ENCODE results near the gene LUC7L3. TPM values are rescaled to one million over a fixed set of nuclear protein-coding genes. Genes with fewer than 3 reads are reported as not detected.

LUC7L3 gene
- total RNA-seq, 1 experiment from 2014 or later, result 184 TPM

DNA sequence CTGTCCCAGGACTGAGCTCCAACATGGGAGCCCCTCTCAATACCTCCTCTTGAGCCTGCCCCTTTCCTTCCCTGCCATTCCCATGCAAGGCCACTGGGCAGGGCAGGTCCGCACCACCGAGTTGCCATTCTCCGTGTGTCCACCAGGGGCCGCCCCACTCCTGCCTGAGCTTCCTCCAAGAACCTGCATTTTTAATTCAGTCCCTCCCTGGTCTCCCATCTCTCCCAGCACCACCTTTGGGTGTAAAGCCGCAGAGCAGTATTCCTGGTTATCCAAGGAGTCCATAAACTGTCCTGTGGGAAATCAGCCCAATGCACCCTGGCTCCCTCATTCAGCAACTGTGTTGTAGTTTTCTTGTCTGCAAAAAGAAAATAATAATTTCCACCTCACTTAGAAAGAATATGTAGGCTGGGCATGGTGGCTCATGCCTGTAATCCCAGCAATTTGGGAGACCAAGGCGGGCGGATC is 63.8 kb downstream of the LUC7L3 start:
- Histone ChIP-seq H3K4me3 (replicated peaks in 1 of 2; ENCODE audit: low read depth in 1 of 2, low read length in 2 of 2) (no peak overlapping the region), H3K9me3 (ENCODE audit: control insufficient read depth in 1 of 2, insufficient read depth in 1 of 2, low read depth in 1 of 2, low read length in 2 of 2) (no peaks in the 10 kb centered on the region), H3K9me2 (ENCODE audit: insufficient read depth) (no peaks in the 10 kb centered on the region), H3K9ac (ENCODE audit: low read length) (no peak overlapping the region), H2AFZ (ENCODE audit: low read depth, low read length, poor library complexity, severe bottlenecking) (peak overlapping the region; percentile 59), H4K20me1 (ENCODE audit: insufficient read depth) (no peaks in the 10 kb centered on the region), H3K79me2 (ENCODE audit: insufficient read depth, low read length) (no peaks in the 10 kb centered on the region), H3K27me3 (ENCODE audit: insufficient read depth, low read length) (no peaks in the 10 kb centered on the region), H3K36me3 (ENCODE audit: control insufficient read depth in 1 of 2, insufficient read depth in 2 of 2, low read length in 2 of 2) (no peaks in the 10 kb centered on the region), H3K27ac (ENCODE audit: low read depth, low read length) (no peak overlapping the region), H3K4me1 (ENCODE audit: control insufficient read depth in 1 of 2, insufficient read depth in 2 of 2, low read length in 2 of 2) (peaks cover 0 to 9% of the 10 kb centered on the region in 2 experiments; a peak in 2 of 4 replicates), H3K4me2 (ENCODE audit: low read length) (peak overlapping the region; percentile 3)
- no peak for TF ChIP-seq ZFX (IDR thresholded peaks at IDR 0.05)
- TF ChIP-seq EGR1 (IDR thresholded peaks at IDR 0.05; ENCODE audit: low read depth), result no peak
- TF ChIP-seq ATF3 (IDR thresholded peaks at IDR 0.05), result no peak
- peak; percentile 98 to 100 (median 100) for TF ChIP-seq CTCF (IDR thresholded peaks at IDR 0.05 in 2 of 3, conservative IDR thresholded peaks at IDR 0.05 in 1 of 3; ENCODE audit: borderline replicate concordance in 1 of 3, insufficient read depth in 1 of 3, low read depth in 2 of 3, low read length in 2 of 3)
- no peak for TF ChIP-seq CBX3 (IDR thresholded peaks at IDR 0.05; ENCODE audit: low read depth)
- no peak for TF ChIP-seq SP1 (IDR thresholded peaks at IDR 0.05; ENCODE audit: low read depth)
- no peak for TF ChIP-seq POLR2A (IDR thresholded peaks at IDR 0.05; ENCODE audit: borderline replicate concordance, extremely low read depth, insufficient read depth, insufficient read length)
- TF ChIP-seq YY1 (IDR thresholded peaks at IDR 0.05; ENCODE audit: extremely low read depth, insufficient replicate concordance, low read depth, low read length), result peak; percentile 82
- no peak for TF ChIP-seq FOSL1 (IDR thresholded peaks at IDR 0.05; ENCODE audit: low read depth)
- TF ChIP-seq ELF1 (IDR thresholded peaks at IDR 0.05; ENCODE audit: borderline replicate concordance, low read depth), result no peak
- peak; percentile 100 for TF ChIP-seq RAD21 (IDR thresholded peaks at IDR 0.05; ENCODE audit: low read depth)
- peak; percentile 92 for DNase-seq (ENCODE audit: low read depth, low spot score)
- no TSS peak for BruUV-seq (replicated peaks)
- ChIA-PET RAD21 (ENCODE audit: low non-redundant PET in 1 of 2, low total read pairs in 2 of 2, uncharacterized antibody in 2 of 2, unreplicated experiment in 2 of 2) (interaction anchor here (0.6 to 2.8 kb wide), 11 partner anchors 10 to 370 kb away, joined by 3 to 19 read pairs (median 4); partner anchors contain the start of gene NME1 (in 1 of the 2)), POLR2A (interaction anchor here (0.6 to 2.8 kb wide), 8 partner anchors 59 to 338 kb away, joined by 3 to 12 read pairs (median 5); partner anchors contain the start of genes SPAG9 and TOB1), CTCF (interaction anchor here (0.5 to 5.6 kb wide), 38 partner anchors 9 to 391 kb away, joined by 3 to 127 read pairs (median 4); partner anchors contain the start of genes ANKRD40CL, RSAD1 and TOB1)
- intact Hi-C loops (cut with micrococcal nuclease), result loop anchor here (1.0 to 5.0 kb wide), 6 partner anchors 59 to 369 kb away; partner anchors contain the start of genes NME1 and SPATA20
- peak; percentile 99 for ATAC-seq
